Measurements from ENCODE around the gene ROR1.
A peak's percentile ranks its signal among the peaks of the same experiment; 100 is the strongest.

ROR1 gene

DNA sequence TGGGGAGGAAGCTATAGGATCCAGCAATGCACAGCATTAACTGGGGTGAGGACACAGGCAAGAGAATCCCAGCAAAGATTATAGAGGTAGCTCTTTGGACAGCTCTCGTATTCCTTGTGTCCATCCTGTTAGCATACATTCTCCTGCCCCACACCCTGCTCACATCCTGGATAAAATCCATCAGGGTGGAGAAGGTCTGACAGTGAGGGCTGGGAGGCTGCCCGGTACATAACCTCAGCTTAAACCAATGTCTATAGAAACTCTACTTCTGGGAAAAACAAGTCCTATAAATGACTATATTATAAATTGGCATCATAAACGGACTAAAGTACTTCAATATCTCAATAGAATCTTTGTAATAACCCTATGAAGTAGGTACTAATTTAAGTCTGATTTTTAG is 392.8 kb downstream of the ROR1 start:
- Histone ChIP-seq H3K4me2 (ENCODE audit: low read length, poor library complexity, severe bottlenecking) (no peak overlapping the region), H2BK15ac (ENCODE audit: low read depth, poor library complexity, severe bottlenecking) (no peak overlapping the region), H4K8ac (ENCODE audit: low read length) (no peak overlapping the region), H3K79me1 (replicated peaks; ENCODE audit: low read length, poor library complexity, severe bottlenecking) (no peaks in the 10 kb centered on the region), H3K27me3 (ENCODE audit: control insufficient read depth in 1 of 2, insufficient read depth in 1 of 2, low read length in 2 of 2) (no peaks in the 10 kb centered on the region), H3K4ac (ENCODE audit: low read depth in 1 of 2, low read length in 2 of 2) (no peak overlapping the region), H2BK12ac (ENCODE audit: low read length in 2 of 2) (no peak overlapping the region), H2AFZ (ENCODE audit: low read depth, low read length) (no peak overlapping the region), H4K91ac (ENCODE audit: low read length) (peak overlapping the region; percentile 27), H2BK120ac (ENCODE audit: low read depth, low read length) (no peak overlapping the region), H3K9me3 (ENCODE audit: control insufficient read depth, low read length) (no peaks in the 10 kb centered on the region), H3K23ac (ENCODE audit: low read length in 2 of 2) (no peak overlapping the region), H3K4me3 (ENCODE audit: insufficient read depth in 1 of 2, low read depth in 1 of 2, low read length in 2 of 2) (no peak overlapping the region), H2BK5ac (ENCODE audit: low read depth, low read length, poor library complexity, severe bottlenecking) (no peak overlapping the region), H3K36me3 (ENCODE audit: control insufficient read depth in 1 of 2, insufficient read depth in 2 of 2, low read depth in 1 of 2, low read length in 2 of 2) (peaks cover 0 to 4% of the 10 kb centered on the region in 2 experiments), H3K9ac (ENCODE audit: low read length) (peak overlapping the region; percentile 28), H2AK5ac (ENCODE audit: low read length, severe bottlenecking) (no peak overlapping the region), H3K18ac (ENCODE audit: low read depth in 1 of 2, low read length in 2 of 2) (no peak overlapping the region), H3K14ac (ENCODE audit: low read length in 2 of 2) (no peak overlapping the region), H3K27ac (ENCODE audit: low read length, poor library complexity, severe bottlenecking) (no peak overlapping the region), H3K4me1 (ENCODE audit: control insufficient read depth, insufficient read depth, low read depth, low read length) (no peaks in the 10 kb centered on the region)
- no peak for DNase-seq
- no CpG with 5 or more reads among the region's 3 CpGs for WGBS

GRCh38 chr1:64167176-64167575 is 393.4 kb downstream of the ROR1 start:
- Histone ChIP-seq H3K9me3 (ENCODE audit: control insufficient read depth, low read length) (no peaks in the 10 kb centered on the region), H2BK120ac (ENCODE audit: low read depth, low read length) (no peak overlapping the region)
- no peak for DNase-seq

GRCh38 chr1:64171246-64171645 is 397.4 kb downstream of the ROR1 start:
- no peak overlapping the region for H4K8ac ChIP-seq (ENCODE audit: low read length)
- WGBS = 100% methylated on average over 1 of the region's 1 CpG
- H4K91ac ChIP-seq (ENCODE audit: low read length) = peak overlapping the region; percentile 61

More at GRCh38 chr1:64167176-64167575, 393.4 kb downstream of the ROR1 start:
- 100% methylated on average over 2 of the region's 2 CpGs for WGBS
- Histone ChIP-seq H3K18ac (ENCODE audit: low read depth in 1 of 2, low read length in 2 of 2) (no peak overlapping the region), H2BK12ac (ENCODE audit: low read length in 2 of 2) (no peak overlapping the region), H3K9ac (ENCODE audit: low read length) (peak overlapping the region; percentile 28), H3K23ac (ENCODE audit: low read length in 2 of 2) (no peak overlapping the region), H3K4me1 (ENCODE audit: control insufficient read depth, insufficient read depth, low read depth, low read length) (no peaks in the 10 kb centered on the region), H3K4me2 (ENCODE audit: low read length, poor library complexity, severe bottlenecking) (no peak overlapping the region), H3K27me3 (ENCODE audit: control insufficient read depth in 1 of 2, insufficient read depth in 1 of 2, low read length in 2 of 2) (no peaks in the 10 kb centered on the region), H3K36me3 (ENCODE audit: control insufficient read depth in 1 of 2, insufficient read depth in 2 of 2, low read depth in 1 of 2, low read length in 2 of 2) (peaks cover 0 to 4% of the 10 kb centered on the region in 2 experiments), H3K4me3 (ENCODE audit: insufficient read depth in 1 of 2, low read depth in 1 of 2, low read length in 2 of 2) (no peak overlapping the region), H2AK5ac (ENCODE audit: low read length, severe bottlenecking) (no peak overlapping the region), H3K27ac (ENCODE audit: low read length, poor library complexity, severe bottlenecking) (no peak overlapping the region), H4K91ac (ENCODE audit: low read length) (no peak overlapping the region), H2AFZ (ENCODE audit: low read depth, low read length) (no peak overlapping the region), H3K4ac (ENCODE audit: low read depth in 1 of 2, low read length in 2 of 2) (no peak overlapping the region), H4K8ac (ENCODE audit: low read length) (no peak overlapping the region), H2BK15ac (ENCODE audit: low read depth, poor library complexity, severe bottlenecking) (no peak overlapping the region), H3K14ac (ENCODE audit: low read length in 2 of 2) (no peak overlapping the region), H2BK5ac (ENCODE audit: low read depth, low read length, poor library complexity, severe bottlenecking) (no peak overlapping the region), H3K79me1 (replicated peaks; ENCODE audit: low read length, poor library complexity, severe bottlenecking) (no peaks in the 10 kb centered on the region)

GRCh38 chr1:64171797-64172281 is 398.0 kb downstream of the ROR1 start:
- peak; percentile 69 for DNase-seq
- Histone ChIP-seq H4K91ac (ENCODE audit: low read length) (no peak overlapping the region), H2BK12ac (ENCODE audit: low read length in 2 of 2) (peak overlapping the region in 1 of 2 experiments; percentile 63), H3K36me3 (ENCODE audit: control insufficient read depth in 1 of 2, insufficient read depth in 2 of 2, low read depth in 1 of 2, low read length in 2 of 2) (no peaks in the 10 kb centered on the region), H3K9ac (ENCODE audit: low read length) (peak overlapping the region; percentile 61), H2BK120ac (ENCODE audit: low read depth, low read length) (no peak overlapping the region), H3K4me2 (ENCODE audit: low read length, poor library complexity, severe bottlenecking) (no peak overlapping the region), H3K27me3 (ENCODE audit: control insufficient read depth in 1 of 2, insufficient read depth in 1 of 2, low read length in 2 of 2) (no peaks in the 10 kb centered on the region), H2BK15ac (ENCODE audit: low read depth, poor library complexity, severe bottlenecking) (no peak overlapping the region), H4K8ac (ENCODE audit: low read length) (no peak overlapping the region), H3K27ac (ENCODE audit: low read length, poor library complexity, severe bottlenecking) (no peak overlapping the region), H3K9me3 (ENCODE audit: control insufficient read depth, low read length) (no peaks in the 10 kb centered on the region), H2AFZ (ENCODE audit: low read depth, low read length) (no peak overlapping the region), H3K23ac (ENCODE audit: low read length in 2 of 2) (no peak overlapping the region), H2BK5ac (ENCODE audit: low read depth, low read length, poor library complexity, severe bottlenecking) (no peak overlapping the region), H3K4me3 (ENCODE audit: insufficient read depth in 1 of 2, low read depth in 1 of 2, low read length in 2 of 2) (no peak overlapping the region), H3K14ac (ENCODE audit: low read length in 2 of 2) (no peak overlapping the region), H2AK5ac (ENCODE audit: low read length, severe bottlenecking) (no peak overlapping the region), H3K79me1 (replicated peaks; ENCODE audit: low read length, poor library complexity, severe bottlenecking) (no peaks in the 10 kb centered on the region), H3K4me1 (ENCODE audit: control insufficient read depth, insufficient read depth, low read depth, low read length) (peaks cover 2% of the 10 kb centered on the region), H3K18ac (ENCODE audit: low read depth in 1 of 2, low read length in 2 of 2) (peak overlapping the region in 1 of 2 experiments; percentile 78), H3K4ac (ENCODE audit: low read depth in 1 of 2, low read length in 2 of 2) (no peak overlapping the region)
- WGBS = 4% methylated on average over 2 of the region's 3 CpGs

More at GRCh38 chr1:64171246-64171645, 397.4 kb downstream of the ROR1 start:
- Histone ChIP-seq H2AFZ (ENCODE audit: low read depth, low read length) (no peak overlapping the region), H2AK5ac (ENCODE audit: low read length, severe bottlenecking) (no peak overlapping the region), H3K4me1 (ENCODE audit: control insufficient read depth, insufficient read depth, low read depth, low read length) (peaks cover 2% of the 10 kb centered on the region), H3K18ac (ENCODE audit: low read depth in 1 of 2, low read length in 2 of 2) (peak overlapping the region; percentile 47 to 78), H3K79me1 (replicated peaks; ENCODE audit: low read length, poor library complexity, severe bottlenecking) (no peaks in the 10 kb centered on the region), H2BK5ac (ENCODE audit: low read depth, low read length, poor library complexity, severe bottlenecking) (no peak overlapping the region), H3K4ac (ENCODE audit: low read depth in 1 of 2, low read length in 2 of 2) (peak overlapping the region in 1 of 2 experiments; percentile 86), H3K23ac (ENCODE audit: low read length in 2 of 2) (no peak overlapping the region), H2BK12ac (ENCODE audit: low read length in 2 of 2) (peak overlapping the region; percentile 63 to 92), H3K27ac (ENCODE audit: low read length, poor library complexity, severe bottlenecking) (no peak overlapping the region), H3K9ac (ENCODE audit: low read length) (peak overlapping the region; percentile 61), H2BK120ac (ENCODE audit: low read depth, low read length) (no peak overlapping the region), H3K14ac (ENCODE audit: low read length in 2 of 2) (no peak overlapping the region), H3K36me3 (ENCODE audit: control insufficient read depth in 1 of 2, insufficient read depth in 2 of 2, low read depth in 1 of 2, low read length in 2 of 2) (no peaks in the 10 kb centered on the region), H3K27me3 (ENCODE audit: control insufficient read depth in 1 of 2, insufficient read depth in 1 of 2, low read length in 2 of 2) (no peaks in the 10 kb centered on the region), H3K4me2 (ENCODE audit: low read length, poor library complexity, severe bottlenecking) (no peak overlapping the region), H2BK15ac (ENCODE audit: low read depth, poor library complexity, severe bottlenecking) (no peak overlapping the region), H3K9me3 (ENCODE audit: control insufficient read depth, low read length) (no peaks in the 10 kb centered on the region), H3K4me3 (ENCODE audit: insufficient read depth in 1 of 2, low read depth in 1 of 2, low read length in 2 of 2) (no peak overlapping the region)
- peak; percentile 52 for DNase-seq
